HepG2 (cell line): Measurements from ENCODE around the gene TLCD5. TPM values are rescaled to one million over a fixed set of nuclear protein-coding genes. Genes with fewer than 3 reads are reported as not detected.

Source experiments
- ARID3A ChIP-seq: IDR thresholded peaks from 2 replicates; pipeline ENCODE4 v1.6.1; 2012; ENCODE audit warnings: low read depth, low read length, improper control_type of control experiment
- CREB3 ChIP-seq: sonication (generic); formaldehyde crosslinking; IDR thresholded peaks from 2 replicates; pipeline ENCODE4 v1.5.0; 2020; ENCODE audit warnings: missing genetic modification reagents
- CREM ChIP-seq, 2 experiments: sonication (generic) in 1 of 2; formaldehyde crosslinking in 1 of 2; IDR thresholded peaks; 2 replicates each; pipeline versions ENCODE4 v1.4.0 to v1.6.1; 2016 to 2020; ENCODE audit warnings: antibody characterized with exemption in 1 of 2, mild to moderate bottlenecking in 1 of 2, missing genetic modification reagents in 1 of 2
- HOXA7 ChIP-seq: sonication (generic); formaldehyde crosslinking; IDR thresholded peaks from 2 replicates; pipeline ENCODE4 v1.8.1; 2022; ENCODE audit warnings: mild to moderate bottlenecking, missing genetic modification reagents, moderate library complexity
- TP53 ChIP-seq: sonication (generic); formaldehyde crosslinking; conservative IDR thresholded peaks from 2 replicates; pipeline ENCODE4 v1.4.0; 2020; ENCODE audit warnings: missing genetic modification reagents
- ZNF674 ChIP-seq: sonication (generic); formaldehyde crosslinking; IDR thresholded peaks from 2 replicates; pipeline ENCODE4 v1.5.0; 2020; ENCODE audit warnings: low read depth, mild to moderate bottlenecking, missing genetic modification reagents
- ZNF75D ChIP-seq: sonication (generic); formaldehyde crosslinking; IDR thresholded peaks from 2 replicates; pipeline ENCODE4 v1.8.1; 2023; ENCODE audit warnings: missing genetic modification reagents, mild to moderate bottlenecking, borderline replicate concordance
- polyA plus RNA-seq, 8 experiments: library from polyadenylated mRNA; depleted of rRNA in 3 of 8; stranded (reverse) in 7 of 8; unstranded in 1 of 8; fragments of >200 nt; fragmentation: Illumina TruSeq in 4 of 8; extraction: Trizol in 4 of 8; gene quantifications; 2 replicates each; pipeline versions ENCODE4 v1.2.1 to v1.2.3, GENCODE V29; 2011 to 2016; ENCODE audit warnings: low read depth in 4 of 8, missing spikeins in 1 of 8, mixed read lengths in 1 of 8; ENCODE audit not compliant: insufficient read depth in 1 of 8
- total RNA-seq, 5 experiments: library from RNA; depleted of rRNA; stranded (reverse); fragments of >200 nt; fragmentation: Illumina TruSeq; extraction: Trizol; gene quantifications; 2 replicates each; pipeline ENCODE4 v1.2.3, GENCODE V29; 2016; ENCODE audit warnings: low read depth in 1 of 5
- TF ChIP-seq, protein P1 (sequence below): sonication (generic); formaldehyde crosslinking; IDR thresholded peaks from 2 replicates; pipeline ENCODE4 v1.4.0; 2020; ENCODE audit warnings: mild to moderate bottlenecking, missing genetic modification reagents, borderline replicate concordance
- TF ChIP-seq, protein P2 (sequence below): sonication (generic); formaldehyde crosslinking; IDR thresholded peaks from 2 replicates; pipeline ENCODE4 v1.4.0; 2020; ENCODE audit warnings: missing genetic modification reagents, borderline replicate concordance
- TF ChIP-seq, protein P3 (sequence below): sonication (generic); formaldehyde crosslinking; IDR thresholded peaks from 2 replicates; pipeline ENCODE4 v1.4.0; 2020; ENCODE audit warnings: missing genetic modification reagents

The TLCD5 gene
- total and polyA plus RNA-seq, 2 of the 13 experiments (the other 11 are each of a cell fraction or from before 2014, with no cell fraction given), result 6.1 to 7.6 TPM

- TF ChIP-seq, protein P1, sequence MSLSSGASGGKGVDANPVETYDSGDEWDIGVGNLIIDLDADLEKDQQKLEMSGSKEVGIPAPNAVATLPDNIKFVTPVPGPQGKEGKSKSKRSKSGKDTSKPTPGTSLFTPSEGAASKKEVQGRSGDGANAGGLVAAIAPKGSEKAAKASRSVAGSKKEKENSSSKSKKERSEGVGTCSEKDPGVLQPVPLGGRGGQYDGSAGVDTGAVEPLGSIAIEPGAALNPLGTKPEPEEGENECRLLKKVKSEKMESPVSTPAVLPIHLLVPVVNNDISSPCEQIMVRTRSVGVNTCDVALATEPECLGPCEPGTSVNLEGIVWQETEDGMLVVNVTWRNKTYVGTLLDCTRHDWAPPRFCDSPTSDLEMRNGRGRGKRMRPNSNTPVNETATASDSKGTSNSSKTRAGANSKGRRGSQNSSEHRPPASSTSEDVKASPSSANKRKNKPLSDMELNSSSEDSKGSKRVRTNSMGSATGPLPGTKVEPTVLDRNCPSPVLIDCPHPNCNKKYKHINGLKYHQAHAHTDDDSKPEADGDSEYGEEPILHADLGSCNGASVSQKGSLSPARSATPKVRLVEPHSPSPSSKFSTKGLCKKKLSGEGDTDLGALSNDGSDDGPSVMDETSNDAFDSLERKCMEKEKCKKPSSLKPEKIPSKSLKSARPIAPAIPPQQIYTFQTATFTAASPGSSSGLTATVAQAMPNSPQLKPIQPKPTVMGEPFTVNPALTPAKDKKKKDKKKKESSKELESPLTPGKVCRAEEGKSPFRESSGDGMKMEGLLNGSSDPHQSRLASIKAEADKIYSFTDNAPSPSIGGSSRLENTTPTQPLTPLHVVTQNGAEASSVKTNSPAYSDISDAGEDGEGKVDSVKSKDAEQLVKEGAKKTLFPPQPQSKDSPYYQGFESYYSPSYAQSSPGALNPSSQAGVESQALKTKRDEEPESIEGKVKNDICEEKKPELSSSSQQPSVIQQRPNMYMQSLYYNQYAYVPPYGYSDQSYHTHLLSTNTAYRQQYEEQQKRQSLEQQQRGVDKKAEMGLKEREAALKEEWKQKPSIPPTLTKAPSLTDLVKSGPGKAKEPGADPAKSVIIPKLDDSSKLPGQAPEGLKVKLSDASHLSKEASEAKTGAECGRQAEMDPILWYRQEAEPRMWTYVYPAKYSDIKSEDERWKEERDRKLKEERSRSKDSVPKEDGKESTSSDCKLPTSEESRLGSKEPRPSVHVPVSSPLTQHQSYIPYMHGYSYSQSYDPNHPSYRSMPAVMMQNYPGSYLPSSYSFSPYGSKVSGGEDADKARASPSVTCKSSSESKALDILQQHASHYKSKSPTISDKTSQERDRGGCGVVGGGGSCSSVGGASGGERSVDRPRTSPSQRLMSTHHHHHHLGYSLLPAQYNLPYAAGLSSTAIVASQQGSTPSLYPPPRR (CRISPR knock-in tag), result peak; percentile 70; the same call in 1 of the 2 replicates
- TF ChIP-seq TP53 (CRISPR knock-in tag) (no peak), CREM (IDR thresholded peaks at IDR 0.05) (0 out of 2 replicates have a peak, but pooled peaks have one; percentile 13), CREM (CRISPR knock-in tag; IDR thresholded peaks at IDR 0.05) (no peak), ZNF75D (CRISPR knock-in tag) (no peak), HOXA7 (0 out of 2 replicates have a peak, but pooled peaks have one; percentile 69), ZNF674 (CRISPR knock-in tag) (0 out of 2 replicates have a peak, but pooled peaks have one; percentile 39), CREB3 (CRISPR knock-in tag) (no peak), ARID3A (peak; percentile 71; the same call in 1 of the 2 replicates)
- TF ChIP-seq, protein P2, sequence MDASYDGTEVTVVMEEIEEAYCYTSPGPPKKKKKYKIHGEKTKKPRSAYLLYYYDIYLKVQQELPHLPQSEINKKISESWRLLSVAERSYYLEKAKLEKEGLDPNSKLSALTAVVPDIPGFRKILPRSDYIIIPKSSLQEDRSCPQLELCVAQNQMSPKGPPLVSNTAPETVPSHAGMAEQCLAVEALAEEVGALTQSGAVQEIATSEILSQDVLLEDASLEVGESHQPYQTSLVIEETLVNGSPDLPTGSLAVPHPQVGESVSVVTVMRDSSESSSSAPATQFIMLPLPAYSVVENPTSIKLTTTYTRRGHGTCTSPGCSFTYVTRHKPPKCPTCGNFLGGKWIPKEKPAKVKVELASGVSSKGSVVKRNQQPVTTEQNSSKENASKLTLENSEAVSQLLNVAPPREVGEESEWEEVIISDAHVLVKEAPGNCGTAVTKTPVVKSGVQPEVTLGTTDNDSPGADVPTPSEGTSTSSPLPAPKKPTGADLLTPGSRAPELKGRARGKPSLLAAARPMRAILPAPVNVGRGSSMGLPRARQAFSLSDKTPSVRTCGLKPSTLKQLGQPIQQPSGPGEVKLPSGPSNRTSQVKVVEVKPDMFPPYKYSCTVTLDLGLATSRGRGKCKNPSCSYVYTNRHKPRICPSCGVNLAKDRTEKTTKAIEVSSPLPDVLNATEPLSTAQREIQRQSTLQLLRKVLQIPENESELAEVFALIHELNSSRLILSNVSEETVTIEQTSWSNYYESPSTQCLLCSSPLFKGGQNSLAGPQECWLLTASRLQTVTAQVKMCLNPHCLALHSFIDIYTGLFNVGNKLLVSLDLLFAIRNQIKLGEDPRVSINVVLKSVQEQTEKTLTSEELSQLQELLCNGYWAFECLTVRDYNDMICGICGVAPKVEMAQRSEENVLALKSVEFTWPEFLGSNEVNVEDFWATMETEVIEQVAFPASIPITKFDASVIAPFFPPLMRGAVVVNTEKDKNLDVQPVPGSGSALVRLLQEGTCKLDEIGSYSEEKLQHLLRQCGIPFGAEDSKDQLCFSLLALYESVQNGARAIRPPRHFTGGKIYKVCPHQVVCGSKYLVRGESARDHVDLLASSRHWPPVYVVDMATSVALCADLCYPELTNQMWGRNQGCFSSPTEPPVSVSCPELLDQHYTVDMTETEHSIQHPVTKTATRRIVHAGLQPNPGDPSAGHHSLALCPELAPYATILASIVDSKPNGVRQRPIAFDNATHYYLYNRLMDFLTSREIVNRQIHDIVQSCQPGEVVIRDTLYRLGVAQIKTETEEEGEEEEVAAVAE (CRISPR knock-in tag), result 0 out of 2 replicates have a peak, but pooled peaks have one; percentile 42
- TF ChIP-seq, protein P3, sequence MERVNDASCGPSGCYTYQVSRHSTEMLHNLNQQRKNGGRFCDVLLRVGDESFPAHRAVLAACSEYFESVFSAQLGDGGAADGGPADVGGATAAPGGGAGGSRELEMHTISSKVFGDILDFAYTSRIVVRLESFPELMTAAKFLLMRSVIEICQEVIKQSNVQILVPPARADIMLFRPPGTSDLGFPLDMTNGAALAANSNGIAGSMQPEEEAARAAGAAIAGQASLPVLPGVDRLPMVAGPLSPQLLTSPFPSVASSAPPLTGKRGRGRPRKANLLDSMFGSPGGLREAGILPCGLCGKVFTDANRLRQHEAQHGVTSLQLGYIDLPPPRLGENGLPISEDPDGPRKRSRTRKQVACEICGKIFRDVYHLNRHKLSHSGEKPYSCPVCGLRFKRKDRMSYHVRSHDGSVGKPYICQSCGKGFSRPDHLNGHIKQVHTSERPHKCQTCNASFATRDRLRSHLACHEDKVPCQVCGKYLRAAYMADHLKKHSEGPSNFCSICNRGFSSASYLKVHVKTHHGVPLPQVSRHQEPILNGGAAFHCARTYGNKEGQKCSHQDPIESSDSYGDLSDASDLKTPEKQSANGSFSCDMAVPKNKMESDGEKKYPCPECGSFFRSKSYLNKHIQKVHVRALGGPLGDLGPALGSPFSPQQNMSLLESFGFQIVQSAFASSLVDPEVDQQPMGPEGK, result peak; percentile 97
Measured at GRCh38 chr11:120335908-120336640, 11.0 kb downstream of the TLCD5 start, which contains the start of gene ARHGEF12 (continued).
